Endothelial cell of umbilical vein (primary cell): ENCODE data around the gene UBE2E3.

Experiments used
- CTCF ChIP-seq, 2 donors: IDR thresholded peaks; 1 replicate in 1 of 2; 2 replicates in 1 of 2; pipeline ENCODE4 v1.5.1; 2011; ENCODE audit warnings: low read length in 2 of 2, mild to moderate bottlenecking in 2 of 2, moderate library complexity in 2 of 2, control low read depth in 1 of 2, inconsistent platforms in 1 of 2, low read depth in 1 of 2; ENCODE audit not compliant: insufficient read depth in 1 of 2; ENCODE audit errors: extremely low read depth in 1 of 2
- POLR2AphosphoS5 ChIP-seq: IDR thresholded peaks from 2 replicates; pipeline ENCODE4 v1.6.1; 2012; ENCODE audit warnings: low read depth, mild to moderate bottlenecking, control low read depth, low read length, moderate library complexity; ENCODE audit not compliant: insufficient read depth

GRCh38 chr2:181077128-181077709, 96.8 kb downstream of the UBE2E3 start:
- no peak for TF ChIP-seq POLR2AphosphoS5
- peak; percentile 38 to 47 for TF ChIP-seq CTCF (IDR thresholded peaks at IDR 0.05; ENCODE audit: extremely low read depth in 1 of 2, insufficient read depth in 1 of 2, low read depth in 1 of 2, low read length in 2 of 2)
